ENCODE results near the gene SLC39A12.

SLC39A12 gene

DNA sequence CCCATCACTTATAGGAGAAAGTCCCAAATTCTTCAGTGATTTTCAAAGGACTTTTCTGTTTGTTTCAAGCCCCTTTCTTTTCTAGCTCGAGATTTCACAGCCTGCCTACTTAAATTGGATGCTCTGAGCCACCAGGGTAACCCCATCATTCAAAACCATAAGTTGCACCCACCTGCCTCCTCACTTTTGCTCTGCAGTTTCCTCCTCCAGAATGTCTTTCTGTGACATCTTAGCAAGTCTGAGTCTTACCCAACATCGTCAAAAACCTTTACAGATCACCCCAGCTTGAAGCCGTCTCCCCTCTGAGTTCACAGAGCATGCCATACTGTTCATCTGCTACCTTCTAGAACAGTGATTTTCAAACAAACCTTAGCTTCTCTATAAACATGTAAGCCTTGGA is 124.2 kb downstream of the SLC39A12 start:
- TF ChIP-seq, protein P1, sequence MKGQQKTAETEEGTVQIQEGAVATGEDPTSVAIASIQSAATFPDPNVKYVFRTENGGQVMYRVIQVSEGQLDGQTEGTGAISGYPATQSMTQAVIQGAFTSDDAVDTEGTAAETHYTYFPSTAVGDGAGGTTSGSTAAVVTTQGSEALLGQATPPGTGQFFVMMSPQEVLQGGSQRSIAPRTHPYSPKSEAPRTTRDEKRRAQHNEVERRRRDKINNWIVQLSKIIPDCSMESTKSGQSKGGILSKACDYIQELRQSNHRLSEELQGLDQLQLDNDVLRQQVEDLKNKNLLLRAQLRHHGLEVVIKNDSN (IDR thresholded peaks at IDR 0.05): no peak
- TF ChIP-seq, protein P2, sequence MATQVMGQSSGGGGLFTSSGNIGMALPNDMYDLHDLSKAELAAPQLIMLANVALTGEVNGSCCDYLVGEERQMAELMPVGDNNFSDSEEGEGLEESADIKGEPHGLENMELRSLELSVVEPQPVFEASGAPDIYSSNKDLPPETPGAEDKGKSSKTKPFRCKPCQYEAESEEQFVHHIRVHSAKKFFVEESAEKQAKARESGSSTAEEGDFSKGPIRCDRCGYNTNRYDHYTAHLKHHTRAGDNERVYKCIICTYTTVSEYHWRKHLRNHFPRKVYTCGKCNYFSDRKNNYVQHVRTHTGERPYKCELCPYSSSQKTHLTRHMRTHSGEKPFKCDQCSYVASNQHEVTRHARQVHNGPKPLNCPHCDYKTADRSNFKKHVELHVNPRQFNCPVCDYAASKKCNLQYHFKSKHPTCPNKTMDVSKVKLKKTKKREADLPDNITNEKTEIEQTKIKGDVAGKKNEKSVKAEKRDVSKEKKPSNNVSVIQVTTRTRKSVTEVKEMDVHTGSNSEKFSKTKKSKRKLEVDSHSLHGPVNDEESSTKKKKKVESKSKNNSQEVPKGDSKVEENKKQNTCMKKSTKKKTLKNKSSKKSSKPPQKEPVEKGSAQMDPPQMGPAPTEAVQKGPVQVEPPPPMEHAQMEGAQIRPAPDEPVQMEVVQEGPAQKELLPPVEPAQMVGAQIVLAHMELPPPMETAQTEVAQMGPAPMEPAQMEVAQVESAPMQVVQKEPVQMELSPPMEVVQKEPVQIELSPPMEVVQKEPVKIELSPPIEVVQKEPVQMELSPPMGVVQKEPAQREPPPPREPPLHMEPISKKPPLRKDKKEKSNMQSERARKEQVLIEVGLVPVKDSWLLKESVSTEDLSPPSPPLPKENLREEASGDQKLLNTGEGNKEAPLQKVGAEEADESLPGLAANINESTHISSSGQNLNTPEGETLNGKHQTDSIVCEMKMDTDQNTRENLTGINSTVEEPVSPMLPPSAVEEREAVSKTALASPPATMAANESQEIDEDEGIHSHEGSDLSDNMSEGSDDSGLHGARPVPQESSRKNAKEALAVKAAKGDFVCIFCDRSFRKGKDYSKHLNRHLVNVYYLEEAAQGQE (IDR thresholded peaks at IDR 0.05; ENCODE audit: low read depth): no peak
- TF ChIP-seq YY1 (IDR thresholded peaks at IDR 0.05; ENCODE audit: low read depth) (no peak), ZBTB7A (IDR thresholded peaks at IDR 0.05; ENCODE audit: low read depth) (no peak), TEAD4 (IDR thresholded peaks at IDR 0.05) (no peak), EP300 (IDR thresholded peaks at IDR 0.05; ENCODE audit: borderline replicate concordance) (no peak), FOXM1 (IDR thresholded peaks at IDR 0.05; ENCODE audit: borderline replicate concordance, low read depth) (no peak), TCF12 (IDR thresholded peaks at IDR 0.05; ENCODE audit: low read depth) (no peak), NFIC (IDR thresholded peaks at IDR 0.05) (no peak), CEBPB (IDR thresholded peaks at IDR 0.05) (no peak), RAD21 (IDR thresholded peaks at IDR 0.05; ENCODE audit: low read depth) (no peak), TAF1 (IDR thresholded peaks at IDR 0.05; ENCODE audit: low read depth) (no peak), CREB1 (IDR thresholded peaks at IDR 0.05; ENCODE audit: low read depth) (no peak), EGR1 (IDR thresholded peaks at IDR 0.05) (no peak), MAX (IDR thresholded peaks at IDR 0.05) (no peak)

DNA sequence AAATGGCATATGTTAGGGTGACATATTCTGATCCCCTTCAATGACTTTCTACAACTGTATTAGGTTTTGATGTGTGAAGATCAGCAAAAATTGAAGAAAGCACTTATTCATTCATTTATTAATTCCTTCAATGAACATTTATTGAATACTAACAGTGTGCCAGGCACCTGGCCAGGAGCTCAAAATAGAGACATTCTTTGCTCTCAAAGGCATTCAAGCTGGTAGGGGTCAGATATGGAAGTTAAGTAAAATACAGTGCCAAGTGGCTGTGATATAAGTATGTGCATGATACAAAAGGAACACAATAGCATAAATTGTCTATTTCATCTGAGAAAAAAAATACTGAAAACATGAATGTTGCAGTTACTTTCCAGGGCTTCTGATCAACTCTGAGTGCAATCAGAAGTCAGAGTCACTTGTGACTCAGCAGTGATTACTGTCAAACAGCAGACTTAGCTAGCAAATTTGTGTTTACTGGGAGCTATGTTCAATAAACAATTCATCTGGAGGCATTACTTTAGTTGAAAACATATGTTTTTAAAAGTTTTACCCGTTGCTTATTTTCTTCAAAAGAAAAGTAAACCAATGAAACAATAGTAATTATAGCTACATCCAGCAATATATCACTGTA is 128.1 kb downstream of the SLC39A12 start:
- TF ChIP-seq EGR1 (IDR thresholded peaks at IDR 0.05) (no peak), TAF1 (IDR thresholded peaks at IDR 0.05; ENCODE audit: low read depth) (no peak), TEAD4 (IDR thresholded peaks at IDR 0.05) (no peak), ZBTB7A (IDR thresholded peaks at IDR 0.05; ENCODE audit: low read depth) (no peak), CREB1 (IDR thresholded peaks at IDR 0.05; ENCODE audit: low read depth) (no peak), NFIC (IDR thresholded peaks at IDR 0.05) (no peak), TCF12 (IDR thresholded peaks at IDR 0.05; ENCODE audit: low read depth) (no peak), YY1 (IDR thresholded peaks at IDR 0.05; ENCODE audit: low read depth) (no peak), FOXM1 (IDR thresholded peaks at IDR 0.05; ENCODE audit: borderline replicate concordance, low read depth) (no peak)
- TF ChIP-seq, protein P2 (IDR thresholded peaks at IDR 0.05; ENCODE audit: low read depth): no peak

GRCh38 chr10:18082381-18082780 is 130.7 kb downstream of the SLC39A12 start:
- TF ChIP-seq TCF12 (IDR thresholded peaks at IDR 0.05; ENCODE audit: low read depth): no peak
- TF ChIP-seq CREB1 (IDR thresholded peaks at IDR 0.05; ENCODE audit: low read depth): no peak
- TF ChIP-seq TAF1 (IDR thresholded peaks at IDR 0.05; ENCODE audit: low read depth): no peak
- TF ChIP-seq, protein P2 (IDR thresholded peaks at IDR 0.05; ENCODE audit: low read depth): no peak
- no peak for TF ChIP-seq NFIC (IDR thresholded peaks at IDR 0.05)
- no peak for TF ChIP-seq EP300 (IDR thresholded peaks at IDR 0.05; ENCODE audit: borderline replicate concordance)
- TF ChIP-seq YY1 (IDR thresholded peaks at IDR 0.05; ENCODE audit: low read depth): no peak
- TF ChIP-seq ZBTB7A (IDR thresholded peaks at IDR 0.05; ENCODE audit: low read depth): no peak
- no peak for TF ChIP-seq FOXM1 (IDR thresholded peaks at IDR 0.05; ENCODE audit: borderline replicate concordance, low read depth)
- TF ChIP-seq MAX (IDR thresholded peaks at IDR 0.05): no peak
- TF ChIP-seq TEAD4 (IDR thresholded peaks at IDR 0.05): no peak
- TF ChIP-seq, protein P1 (IDR thresholded peaks at IDR 0.05): no peak
- TF ChIP-seq EGR1 (IDR thresholded peaks at IDR 0.05): no peak
- no peak for TF ChIP-seq CEBPB (IDR thresholded peaks at IDR 0.05)
- no peak for TF ChIP-seq RAD21 (IDR thresholded peaks at IDR 0.05; ENCODE audit: low read depth)

DNA sequence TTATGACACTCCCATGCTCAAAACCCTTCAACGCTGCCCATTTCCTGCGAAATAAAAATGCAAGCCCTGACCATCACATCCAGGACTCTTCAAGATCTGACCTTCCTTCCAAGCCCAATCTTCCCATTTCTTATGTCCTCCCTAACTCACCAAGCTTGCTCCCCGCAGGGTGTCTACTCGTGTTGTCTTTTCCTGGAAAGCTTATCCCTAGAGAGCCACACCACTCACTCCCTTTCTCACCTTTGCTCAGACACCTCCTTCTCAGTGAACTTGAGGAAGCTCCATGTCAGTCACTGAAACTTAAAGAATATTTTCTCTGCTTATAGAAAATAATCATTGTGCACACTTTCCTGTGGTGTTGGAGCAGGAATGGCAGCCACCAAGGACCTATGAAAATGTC is 134.1 kb downstream of the SLC39A12 start:
- TF ChIP-seq RAD21 (IDR thresholded peaks at IDR 0.05; ENCODE audit: low read depth) (no peak), FOXM1 (IDR thresholded peaks at IDR 0.05; ENCODE audit: borderline replicate concordance, low read depth) (no peak), EP300 (IDR thresholded peaks at IDR 0.05; ENCODE audit: borderline replicate concordance) (no peak), TEAD4 (IDR thresholded peaks at IDR 0.05) (no peak), EGR1 (IDR thresholded peaks at IDR 0.05) (no peak), YY1 (IDR thresholded peaks at IDR 0.05; ENCODE audit: low read depth) (no peak), ZBTB7A (IDR thresholded peaks at IDR 0.05; ENCODE audit: low read depth) (no peak), CREB1 (IDR thresholded peaks at IDR 0.05; ENCODE audit: low read depth) (no peak), CEBPB (IDR thresholded peaks at IDR 0.05) (no peak), NFIC (IDR thresholded peaks at IDR 0.05) (no peak), MAX (IDR thresholded peaks at IDR 0.05) (no peak), TCF12 (IDR thresholded peaks at IDR 0.05; ENCODE audit: low read depth) (no peak), TAF1 (IDR thresholded peaks at IDR 0.05; ENCODE audit: low read depth) (no peak)
- TF ChIP-seq, protein P1 (IDR thresholded peaks at IDR 0.05): no peak
- TF ChIP-seq, protein P2 (IDR thresholded peaks at IDR 0.05; ENCODE audit: low read depth): no peak
